Measurements from ENCODE around the gene NKD1.

DNA sequence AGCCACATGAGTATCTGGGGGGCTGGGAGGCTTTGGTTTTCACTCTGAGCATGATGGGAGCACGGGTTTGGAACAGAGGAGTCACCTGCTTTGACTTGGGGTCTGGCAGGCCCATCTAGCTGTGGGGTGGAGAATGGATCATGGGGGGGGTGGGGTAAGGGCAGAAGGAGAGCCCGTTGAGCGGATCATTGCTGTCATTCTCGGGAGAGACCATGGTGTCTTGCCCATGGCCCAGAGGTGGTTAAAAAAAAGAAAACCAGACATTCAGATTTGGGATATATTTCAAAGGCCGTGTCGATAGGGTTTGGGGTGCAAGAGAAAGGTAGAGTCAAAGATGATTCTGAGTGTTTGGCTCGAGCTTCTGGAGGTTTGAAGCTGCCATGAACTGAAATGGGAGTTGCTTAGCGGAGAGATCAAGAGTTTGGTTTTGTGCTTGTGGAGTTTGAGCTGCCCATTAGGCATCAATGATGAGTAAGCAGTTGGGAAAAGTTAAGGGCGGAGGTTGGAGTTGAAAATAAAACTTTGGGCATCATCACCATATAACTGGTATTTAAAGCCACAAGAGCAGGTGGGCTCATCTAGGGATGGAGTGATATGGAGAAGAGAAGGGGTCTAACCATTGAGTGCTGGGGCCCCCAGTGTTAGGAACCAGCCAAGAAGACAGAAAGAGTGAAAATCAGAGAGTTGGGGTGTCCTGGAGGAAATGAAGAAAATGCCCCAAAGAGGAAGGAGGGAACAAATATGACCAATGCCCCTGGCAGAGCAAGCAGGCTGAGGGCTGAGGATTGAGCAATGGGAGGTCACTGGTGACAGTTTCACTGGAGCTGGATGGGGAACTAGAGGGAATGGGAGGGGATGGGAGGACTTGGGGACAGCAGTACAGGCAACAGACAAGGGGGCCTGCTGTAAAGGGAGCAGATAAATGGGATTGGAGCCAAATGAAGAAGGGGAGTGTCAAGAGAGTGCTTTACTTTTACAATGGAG is 147.1 kb downstream of the NKD1 start:
- TF ChIP-seq, protein P1, sequence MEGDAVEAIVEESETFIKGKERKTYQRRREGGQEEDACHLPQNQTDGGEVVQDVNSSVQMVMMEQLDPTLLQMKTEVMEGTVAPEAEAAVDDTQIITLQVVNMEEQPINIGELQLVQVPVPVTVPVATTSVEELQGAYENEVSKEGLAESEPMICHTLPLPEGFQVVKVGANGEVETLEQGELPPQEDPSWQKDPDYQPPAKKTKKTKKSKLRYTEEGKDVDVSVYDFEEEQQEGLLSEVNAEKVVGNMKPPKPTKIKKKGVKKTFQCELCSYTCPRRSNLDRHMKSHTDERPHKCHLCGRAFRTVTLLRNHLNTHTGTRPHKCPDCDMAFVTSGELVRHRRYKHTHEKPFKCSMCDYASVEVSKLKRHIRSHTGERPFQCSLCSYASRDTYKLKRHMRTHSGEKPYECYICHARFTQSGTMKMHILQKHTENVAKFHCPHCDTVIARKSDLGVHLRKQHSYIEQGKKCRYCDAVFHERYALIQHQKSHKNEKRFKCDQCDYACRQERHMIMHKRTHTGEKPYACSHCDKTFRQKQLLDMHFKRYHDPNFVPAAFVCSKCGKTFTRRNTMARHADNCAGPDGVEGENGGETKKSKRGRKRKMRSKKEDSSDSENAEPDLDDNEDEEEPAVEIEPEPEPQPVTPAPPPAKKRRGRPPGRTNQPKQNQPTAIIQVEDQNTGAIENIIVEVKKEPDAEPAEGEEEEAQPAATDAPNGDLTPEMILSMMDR (IDR thresholded peaks at IDR 0.05; ENCODE audit: low read length), result no peak
- TF ChIP-seq EZH2phosphoT487 (IDR thresholded peaks at IDR 0.05; ENCODE audit: low read length) (no peak), EZH2 (optimal IDR thresholded peaks at IDR 0.05; ENCODE audit: low read depth, low read length) (no peak)

Data from MM.1S (cell line).